SK-N-MC (cell line): ENCODE measurements around the gene ZIK1.

Experiments
- EZH2 ChIP-seq: fragments of 200-600 bp; sonication (generic); IDR thresholded peaks from one replicate; pipeline ENCODE4 v1.6.1; 2017; ENCODE audit warnings: antibody characterized with exemption
- POLR2AphosphoS5 ChIP-seq: IDR thresholded peaks from 2 replicates; pipeline ENCODE4 v1.6.1; 2012; ENCODE audit warnings: mild to moderate bottlenecking, low read depth, low read length, borderline replicate concordance

DNA sequence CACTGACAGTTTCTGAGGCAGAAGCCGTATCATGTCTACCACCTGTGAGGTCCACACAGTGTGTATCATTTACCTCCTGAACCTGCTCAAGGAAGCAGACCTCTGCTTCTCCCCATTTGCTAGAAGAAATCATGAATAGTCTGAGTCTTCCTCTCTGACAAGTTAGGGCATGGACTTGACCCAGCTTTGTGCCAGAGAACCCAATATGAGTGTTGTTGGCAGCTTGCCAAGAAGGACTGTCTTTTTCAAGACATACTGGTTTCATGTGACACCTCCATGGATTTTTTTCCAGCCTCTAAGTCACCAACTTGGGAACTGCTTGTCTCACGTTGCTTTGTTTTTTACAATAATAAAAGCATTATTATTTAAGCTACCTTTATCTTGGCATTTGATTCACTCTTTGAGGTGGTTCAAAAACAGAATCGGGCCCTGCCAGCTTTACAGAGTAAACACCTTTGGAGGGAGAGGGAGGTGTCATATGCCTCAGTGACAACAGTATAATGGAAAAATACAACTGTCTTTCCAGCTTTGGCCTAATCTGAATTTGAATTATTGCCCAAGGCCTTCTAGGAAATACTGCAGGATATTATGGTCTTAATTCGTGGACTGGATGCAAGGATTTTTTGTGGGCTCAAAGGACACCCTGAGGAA, 58.6 kb downstream of the ZIK1 start:
- TF ChIP-seq EZH2 (no peak), POLR2AphosphoS5 (no peak)
